Effector memory CD4-positive, alpha-beta T cell (primary cell): Measurements from ENCODE around the gene GSDMA.

Experiments
- DNase-seq, 3 donors: peaks; one replicate each; pipeline ENCODE4 v3.0.0-alpha.2; 2020
- H3K27ac ChIP-seq: 2 replicates; pipeline ENCODE4 v1.7.0; 2013; ENCODE audit warnings: mild to moderate bottlenecking, low read length, moderate library complexity; ENCODE audit not compliant: insufficient read depth, poor library complexity, severe bottlenecking
- H3K27me3 ChIP-seq: replicated peaks from 2 replicates; pipeline ENCODE4 v1.7.0; 2013; ENCODE audit warnings: mild to moderate bottlenecking, low read length; ENCODE audit not compliant: insufficient read depth, control insufficient read depth, poor library complexity, severe bottlenecking
- H3K36me3 ChIP-seq: 2 replicates; pipeline ENCODE4 v1.7.0; 2013; ENCODE audit warnings: mild to moderate bottlenecking, low read length, moderate library complexity; ENCODE audit not compliant: control insufficient read depth, insufficient read depth
- H3K4me1 ChIP-seq: 2 replicates; pipeline ENCODE4 v1.7.0; 2013; ENCODE audit warnings: low read length, mild to moderate bottlenecking; ENCODE audit not compliant: control insufficient read depth, insufficient read depth, poor library complexity, severe bottlenecking
- H3K4me3 ChIP-seq: 2 replicates; pipeline ENCODE4 v1.7.0; 2013; ENCODE audit warnings: low read length, low read depth, mild to moderate bottlenecking; ENCODE audit not compliant: insufficient read depth, poor library complexity, severe bottlenecking
- H3K9me3 ChIP-seq: 2 replicates; pipeline ENCODE4 v1.7.0; 2013; ENCODE audit warnings: mild to moderate bottlenecking, low read length, moderate library complexity; ENCODE audit not compliant: control insufficient read depth

Gene GSDMA

DNA sequence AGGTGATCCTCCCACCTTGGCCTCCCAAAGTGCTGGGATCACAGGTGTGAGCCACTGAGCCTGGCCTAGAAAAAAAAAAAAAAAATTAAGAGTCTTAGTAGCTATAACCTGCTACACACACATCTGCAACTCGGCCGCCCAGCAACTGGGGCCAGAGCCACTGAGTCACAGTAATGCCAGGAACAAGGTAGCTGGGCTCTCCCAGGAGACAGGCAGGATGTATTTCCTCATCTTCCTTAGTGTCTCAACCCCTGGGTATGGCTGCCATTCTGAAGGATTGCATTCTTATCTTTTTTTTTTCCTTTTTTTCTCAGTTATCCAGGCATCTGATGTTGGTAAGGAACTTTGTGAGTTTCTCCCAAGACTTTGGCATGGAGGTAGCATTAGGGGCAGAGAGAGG lies 10.7 kb downstream of the GSDMA start:
- H3K36me3 ChIP-seq = no peaks in the 10 kb centered on the region
- no peak for DNase-seq
- H3K4me3 ChIP-seq = no peak overlapping the region
- H3K4me1 ChIP-seq = no peaks in the 10 kb centered on the region
- H3K9me3 ChIP-seq = no peaks in the 10 kb centered on the region
- no peaks in the 10 kb centered on the region for H3K27me3 ChIP-seq
- H3K27ac ChIP-seq = no peak overlapping the region

- H3K9me3 ChIP-seq = no peaks in the 10 kb centered on the region
- DNase-seq = no peak
- no peaks in the 10 kb centered on the region for H3K27me3 ChIP-seq
- H3K4me1 ChIP-seq = peaks cover under 1% of the 10 kb centered on the region
- H3K27ac ChIP-seq = no peak overlapping the region
- no peaks in the 10 kb centered on the region for H3K36me3 ChIP-seq
- H3K4me3 ChIP-seq = no peak overlapping the region
These were observed 11.6 kb downstream of the GSDMA start for GRCh38 chr17:39974433-39974832.

GRCh38 chr17:39975801-39976200 lies 13.0 kb downstream of the GSDMA start:
- no peaks in the 10 kb centered on the region for H3K36me3 ChIP-seq
- H3K9me3 ChIP-seq = no peaks in the 10 kb centered on the region
- no peak overlapping the region for H3K27ac ChIP-seq
- DNase-seq = no peak
- H3K4me1 ChIP-seq = peaks cover 8% of the 10 kb centered on the region
- no peaks in the 10 kb centered on the region for H3K27me3 ChIP-seq
- H3K4me3 ChIP-seq = no peak overlapping the region

GRCh38 chr17:39979016-39979670 lies 16.3 kb downstream of the GSDMA start:
- Histone ChIP-seq H3K4me3 (peak overlapping the region; percentile 51), H3K27me3 (no peaks in the 10 kb centered on the region), H3K27ac (no peak overlapping the region), H3K36me3 (peaks cover 4% of the 10 kb centered on the region), H3K9me3 (no peaks in the 10 kb centered on the region), H3K4me1 (peaks cover 16% of the 10 kb centered on the region)
- DNase-seq = no peak

GRCh38 chr17:39979893-39980350 lies 17.1 kb downstream of the GSDMA start:
- Histone ChIP-seq H3K9me3 (no peaks in the 10 kb centered on the region), H3K4me1 (peaks cover 16% of the 10 kb centered on the region), H3K27ac (peak overlapping the region; percentile 64), H3K36me3 (peaks cover 12% of the 10 kb centered on the region), H3K4me3 (peak overlapping the region; percentile 51), H3K27me3 (no peaks in the 10 kb centered on the region)
- DNase-seq = peak in 1 of 3 donors; percentile 7

GRCh38 chr17:39980351-39981206 lies 17.8 kb downstream of the GSDMA start, which contains the start of gene PSMD3:
PSMD3 (plus strand) TSS chr17:39980807; CDS start chr17:39980971, 164 bp downstream.
- Histone ChIP-seq H3K4me1 (peaks cover 16% of the 10 kb centered on the region), H3K4me3 (peak within 1 kb of the TSS; percentile 71), H3K36me3 (peaks cover 19% of the 10 kb centered on the region), H3K27me3 (no peaks in the 10 kb centered on the region), H3K9me3 (no peaks in the 10 kb centered on the region), H3K27ac (peak within 1 kb of the TSS; percentile 90)
- DNase-seq = peak; percentile 94 to 98 (median 97)

DNA sequence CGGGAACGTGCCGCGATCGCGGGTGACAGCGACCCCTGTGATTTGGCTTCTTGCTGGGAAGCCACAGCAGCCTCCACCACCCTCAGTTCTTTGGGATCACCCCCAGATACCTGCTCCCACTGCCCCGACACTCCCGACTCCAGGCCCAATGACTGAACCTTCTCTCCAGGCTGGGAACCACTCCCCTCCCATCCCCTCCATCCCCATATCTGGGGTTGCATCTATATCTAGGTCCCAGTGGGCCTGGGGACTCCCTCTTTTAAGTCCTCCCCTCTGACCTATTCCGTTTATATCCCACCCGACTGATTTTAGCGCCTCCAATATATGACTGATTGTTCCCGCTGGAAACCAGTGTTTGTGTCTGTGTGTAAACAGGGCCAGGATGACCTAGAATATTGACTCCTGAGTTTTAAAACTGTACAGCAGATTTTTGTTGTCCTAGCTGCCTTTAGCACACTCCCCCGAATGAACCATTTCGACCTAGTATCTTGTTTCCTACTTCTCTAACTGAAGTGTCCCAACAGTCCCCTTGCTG lies 18.5 kb downstream of the GSDMA start:
- Histone ChIP-seq H3K27ac (peak overlapping the region; percentile 90), H3K27me3 (no peaks in the 10 kb centered on the region), H3K36me3 (peaks cover 26% of the 10 kb centered on the region), H3K4me1 (peaks cover 16% of the 10 kb centered on the region), H3K9me3 (no peaks in the 10 kb centered on the region), H3K4me3 (peak overlapping the region; percentile 71)
- no peak for DNase-seq

DNA sequence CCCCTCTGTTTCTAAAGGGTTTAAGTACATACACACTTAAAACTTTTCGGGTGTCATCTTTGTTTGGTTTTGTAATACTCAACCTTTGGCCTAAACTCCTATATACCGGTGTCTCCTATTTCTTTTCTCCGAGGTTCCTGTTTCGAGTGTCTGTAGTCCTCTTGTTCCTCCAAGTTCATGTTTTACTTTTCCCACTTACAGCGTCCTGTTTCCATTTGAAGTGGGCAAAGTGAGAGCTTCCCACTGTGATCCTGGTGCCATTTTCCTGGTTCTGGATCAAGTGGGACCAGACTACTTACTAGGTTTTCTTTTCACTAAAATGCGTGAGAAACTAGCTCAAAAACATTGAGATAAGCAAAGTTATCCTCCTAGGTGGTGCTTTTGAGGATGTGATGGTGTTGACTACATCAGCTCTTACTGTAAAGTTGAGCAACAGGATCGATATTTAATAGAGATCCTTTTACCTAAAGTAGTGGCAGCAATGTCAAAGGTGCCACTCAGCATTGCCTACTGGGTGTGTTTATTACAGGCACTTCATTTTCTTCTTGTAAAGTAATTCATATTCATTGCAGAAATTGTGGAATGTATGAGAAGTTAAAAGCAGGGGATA lies 19.1 kb downstream of the GSDMA start:
- Histone ChIP-seq H3K36me3 (peaks cover 32% of the 10 kb centered on the region), H3K27me3 (no peaks in the 10 kb centered on the region), H3K9me3 (no peaks in the 10 kb centered on the region), H3K4me3 (peak overlapping the region; percentile 71), H3K4me1 (peaks cover 16% of the 10 kb centered on the region), H3K27ac (peak overlapping the region; percentile 90)
- DNase-seq = no peak

DNA sequence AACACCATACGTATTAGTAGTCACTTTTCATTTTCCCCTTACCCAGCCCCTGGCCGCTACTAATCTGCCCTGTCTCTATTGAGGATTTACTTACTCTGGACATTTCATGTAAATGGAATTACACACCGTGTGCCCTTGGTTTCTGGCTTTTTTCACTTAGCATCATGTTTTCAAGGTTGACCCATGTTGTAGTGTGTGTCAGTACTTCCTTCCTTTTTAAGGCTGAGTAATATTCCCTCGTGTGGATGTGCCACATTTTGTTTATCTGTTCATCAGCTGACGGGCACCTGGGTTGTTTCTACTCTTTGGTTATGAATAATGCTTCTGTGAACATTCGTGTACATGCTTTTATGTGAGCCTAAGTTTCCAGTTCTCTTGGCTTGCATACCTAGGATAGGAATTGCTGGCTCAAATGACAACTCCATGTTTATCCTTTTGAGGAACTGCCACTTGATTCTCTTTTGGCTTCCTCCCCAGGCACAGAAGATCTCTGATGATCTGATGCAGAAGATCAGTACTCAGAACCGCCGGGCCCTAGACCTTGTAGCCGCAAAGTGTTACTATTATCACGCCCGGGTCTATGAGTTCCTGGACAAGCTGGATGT lies 25.5 kb downstream of the GSDMA start:
- peaks cover 94% of the 10 kb centered on the region for H3K36me3 ChIP-seq

More for the DNA sequence above, 25.5 kb downstream of the GSDMA start:
- no peak overlapping the region for H3K27ac ChIP-seq
- no peaks in the 10 kb centered on the region for H3K4me1 ChIP-seq
- no peak overlapping the region for H3K4me3 ChIP-seq
- no peaks in the 10 kb centered on the region for H3K9me3 ChIP-seq
- H3K27me3 ChIP-seq = no peaks in the 10 kb centered on the region
- DNase-seq = no peak
